GM18507 (cell line): ENCODE results near the gene ZBTB46.

Experiments
- DNase-seq: peaks from one replicate; pipeline ENCODE4 v3.0.0; 2011; ENCODE audit warnings: low read depth; ENCODE audit not compliant: insufficient read length; ENCODE audit errors: extremely low spot score
- FAIRE-seq: peaks from 2 replicates; lab custom pipeline; 2011; peaks lifted over from hg19 to GRCh38; lab: Jason Lieb, UNC

The ZBTB46 gene

DNA sequence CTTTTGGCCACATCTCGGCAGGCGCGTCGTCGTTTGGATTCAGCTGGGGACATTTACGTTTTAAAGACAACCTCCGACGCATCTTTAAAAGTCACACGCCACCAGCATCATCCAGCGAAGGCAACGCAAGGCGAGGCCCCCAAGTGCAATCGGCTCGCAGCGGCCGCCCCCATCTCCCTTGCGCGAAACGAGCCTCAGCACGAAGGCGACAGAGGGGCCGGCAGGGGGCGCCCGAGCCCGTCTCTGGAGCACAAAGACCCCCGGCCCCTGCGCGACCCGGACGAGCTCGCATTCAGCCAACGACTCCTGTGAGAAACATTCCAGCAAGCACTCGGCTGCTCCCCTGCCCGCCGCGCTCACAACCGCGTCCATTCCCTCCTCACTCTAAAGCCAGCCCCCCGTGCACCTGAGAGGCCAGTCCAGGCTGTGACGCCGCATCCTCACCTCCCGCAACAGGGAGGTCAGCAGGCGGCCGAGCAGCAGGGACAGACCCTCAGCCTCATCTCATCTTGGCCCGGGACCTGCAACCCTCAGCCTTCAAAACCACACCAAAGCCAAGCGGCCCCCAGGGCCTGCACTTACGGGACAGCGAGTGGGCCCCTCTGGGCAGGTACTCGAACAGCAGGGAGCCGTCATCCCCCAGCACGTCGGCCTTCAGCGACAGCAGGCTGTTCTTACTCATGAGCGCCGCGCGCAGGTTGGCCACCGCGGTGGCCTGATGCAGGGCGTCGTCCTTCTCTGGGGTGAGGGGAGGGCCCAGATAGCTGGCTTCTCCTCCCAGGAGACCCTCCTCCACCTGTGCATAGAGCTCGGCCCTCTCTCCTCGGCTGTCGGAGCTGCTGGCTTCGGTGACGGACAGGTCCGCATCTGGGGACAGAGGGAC, 55.7 kb downstream of the ZBTB46 start:
- DNase-seq (no peak), FAIRE-seq (no peak)

DNA sequence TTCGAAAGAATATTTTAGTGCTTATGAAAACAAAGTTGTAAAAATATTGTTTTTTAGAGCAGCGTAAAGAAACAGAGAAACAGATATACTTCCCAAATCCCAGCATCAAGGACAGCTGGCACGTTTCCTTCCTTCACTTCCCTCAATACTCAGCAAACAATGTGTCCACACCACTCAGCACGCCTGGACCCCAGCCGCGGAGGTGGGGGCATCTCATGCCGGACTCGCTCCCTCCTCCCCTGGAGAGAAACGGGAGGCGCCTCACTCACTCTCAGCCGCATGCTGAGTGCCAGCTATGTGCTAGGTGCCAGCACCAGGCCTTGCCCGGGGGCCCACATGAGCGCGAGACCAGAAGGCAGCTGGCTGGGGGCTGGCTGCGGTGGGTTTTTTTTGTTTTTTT, 56.8 kb downstream of the ZBTB46 start:
- FAIRE-seq (no peak), DNase-seq (no peak)

DNA sequence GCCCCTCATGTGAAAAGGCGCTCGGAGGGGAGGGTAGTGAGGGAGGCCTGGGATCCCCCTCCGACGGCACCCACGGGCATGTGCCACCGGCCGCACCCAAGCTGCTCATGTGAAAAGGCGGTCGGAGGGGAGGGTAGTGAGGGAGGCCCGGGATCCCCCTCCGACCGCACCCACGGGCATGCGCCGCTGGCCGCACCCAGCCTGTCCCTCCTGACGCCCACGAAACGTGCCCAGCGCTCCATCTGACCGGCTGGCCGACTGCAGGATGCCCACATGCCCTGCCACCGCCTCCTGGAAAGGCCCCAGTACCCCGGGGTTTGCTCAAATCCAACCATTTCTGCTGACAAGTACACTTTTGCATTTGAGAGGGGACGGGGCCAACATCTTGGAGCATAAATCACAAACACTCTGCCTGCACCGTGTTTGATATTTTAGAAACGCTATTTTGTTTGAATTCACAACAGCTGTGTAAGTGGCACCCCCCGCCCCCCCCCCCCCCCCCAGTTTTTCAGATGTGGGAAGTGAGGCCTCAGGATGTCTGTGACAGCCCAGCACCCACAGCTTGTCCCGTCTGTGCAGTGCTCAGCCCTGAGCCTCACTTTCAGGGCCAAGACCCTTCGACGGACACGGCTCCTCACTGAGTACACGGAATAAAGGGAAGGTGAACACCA, 57.4 kb downstream of the ZBTB46 start:
- DNase-seq: no peak
- FAIRE-seq: no peak

DNA sequence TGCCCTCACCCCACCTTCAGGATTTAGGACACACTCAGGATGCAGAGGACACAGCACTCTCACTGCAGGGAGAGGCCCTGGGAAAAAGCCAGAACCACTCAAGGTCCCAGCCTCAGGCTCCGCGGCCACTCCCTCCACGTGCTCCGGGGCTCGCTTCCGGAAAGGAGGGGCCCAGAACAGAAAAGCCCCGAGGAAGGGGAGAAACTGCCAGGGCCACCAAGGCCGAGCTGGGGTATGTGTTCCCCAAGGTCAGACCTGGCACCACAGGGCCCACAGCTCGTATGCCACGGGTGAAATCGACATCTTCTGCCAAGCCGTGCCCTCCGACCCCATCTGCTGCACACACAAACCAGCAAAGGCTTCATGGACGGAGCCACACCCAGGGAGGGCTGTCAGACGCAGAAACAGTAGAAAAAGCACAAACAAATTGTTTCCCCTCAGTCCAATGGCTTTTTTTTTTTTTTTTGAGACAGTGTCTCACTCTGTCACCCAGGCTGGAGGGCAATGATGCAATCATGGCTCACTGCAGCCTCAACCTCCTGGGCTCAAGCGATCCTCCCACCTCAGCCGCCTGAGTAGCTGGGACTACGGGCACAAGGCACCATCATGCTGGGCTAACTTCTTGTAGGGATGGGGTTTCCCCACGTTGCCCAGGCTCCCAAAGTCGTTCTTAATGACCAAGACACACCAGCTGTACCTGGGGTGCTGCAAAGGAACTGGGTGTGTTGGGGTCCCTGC, 58.1 kb downstream of the ZBTB46 start:
- FAIRE-seq: no peak
- DNase-seq: no peak

DNA sequence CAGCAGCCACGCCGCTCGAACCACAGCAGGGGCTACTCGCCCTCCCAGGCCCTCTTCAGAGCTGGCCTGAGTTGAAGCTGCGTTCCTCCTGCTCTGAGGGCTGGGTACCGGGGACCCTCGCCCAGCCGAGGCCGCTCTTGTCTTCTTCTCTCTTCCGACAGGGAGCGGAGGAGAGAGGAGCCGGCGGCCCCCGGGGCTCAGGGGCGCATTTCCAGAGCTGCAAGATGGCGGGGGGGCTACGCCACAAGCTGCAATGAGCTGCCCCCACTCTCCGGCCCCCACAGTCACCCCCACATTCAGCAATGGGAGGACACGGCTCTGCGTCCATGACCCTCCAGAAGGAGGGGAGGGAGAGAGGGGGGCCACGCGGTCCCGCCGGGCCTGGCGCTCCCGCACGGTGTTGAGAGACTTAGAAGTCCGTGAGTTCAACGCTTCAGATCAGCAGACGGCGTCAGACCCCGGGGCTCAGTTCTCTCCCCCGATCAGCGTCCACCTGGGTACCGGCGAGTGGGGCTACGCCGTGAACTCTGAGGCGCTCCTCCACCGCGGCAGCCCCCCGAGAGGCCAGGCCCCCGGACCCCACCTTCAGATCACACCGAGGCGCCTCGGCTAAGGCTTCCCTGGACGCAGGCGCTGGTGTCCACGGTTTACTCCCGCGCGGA, 59.9 kb downstream of the ZBTB46 start:
- DNase-seq (no peak), FAIRE-seq (no peak)

DNA sequence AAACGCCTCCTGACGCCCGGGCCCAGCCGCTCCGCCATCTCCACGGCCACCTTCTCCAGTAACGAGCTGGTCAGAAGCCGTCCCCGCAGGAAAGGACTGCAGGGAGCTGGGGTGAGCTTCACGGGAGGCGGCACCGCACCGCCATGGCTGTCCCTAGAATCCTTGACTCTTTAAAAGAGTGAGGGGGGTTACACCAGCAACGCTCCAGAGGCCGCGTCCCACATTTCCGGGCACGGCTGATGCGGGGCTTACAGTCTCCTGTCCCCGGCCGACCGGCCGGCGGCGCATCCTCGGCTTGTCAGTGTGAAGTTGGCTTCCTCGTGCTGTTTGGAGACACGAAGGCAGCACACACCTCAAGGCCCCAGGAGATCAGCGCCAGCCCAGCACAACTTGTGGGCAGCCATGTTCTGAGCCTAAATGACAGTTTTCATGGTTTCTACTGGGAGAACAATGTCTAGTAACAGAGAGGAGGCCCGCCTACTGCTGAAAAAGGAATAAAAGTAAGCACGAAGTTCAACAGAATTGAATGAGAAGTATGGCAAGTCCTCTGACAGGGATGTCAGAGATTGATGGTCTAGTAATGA, 61.1 kb downstream of the ZBTB46 start:
- FAIRE-seq (no peak), DNase-seq (no peak)

DNA sequence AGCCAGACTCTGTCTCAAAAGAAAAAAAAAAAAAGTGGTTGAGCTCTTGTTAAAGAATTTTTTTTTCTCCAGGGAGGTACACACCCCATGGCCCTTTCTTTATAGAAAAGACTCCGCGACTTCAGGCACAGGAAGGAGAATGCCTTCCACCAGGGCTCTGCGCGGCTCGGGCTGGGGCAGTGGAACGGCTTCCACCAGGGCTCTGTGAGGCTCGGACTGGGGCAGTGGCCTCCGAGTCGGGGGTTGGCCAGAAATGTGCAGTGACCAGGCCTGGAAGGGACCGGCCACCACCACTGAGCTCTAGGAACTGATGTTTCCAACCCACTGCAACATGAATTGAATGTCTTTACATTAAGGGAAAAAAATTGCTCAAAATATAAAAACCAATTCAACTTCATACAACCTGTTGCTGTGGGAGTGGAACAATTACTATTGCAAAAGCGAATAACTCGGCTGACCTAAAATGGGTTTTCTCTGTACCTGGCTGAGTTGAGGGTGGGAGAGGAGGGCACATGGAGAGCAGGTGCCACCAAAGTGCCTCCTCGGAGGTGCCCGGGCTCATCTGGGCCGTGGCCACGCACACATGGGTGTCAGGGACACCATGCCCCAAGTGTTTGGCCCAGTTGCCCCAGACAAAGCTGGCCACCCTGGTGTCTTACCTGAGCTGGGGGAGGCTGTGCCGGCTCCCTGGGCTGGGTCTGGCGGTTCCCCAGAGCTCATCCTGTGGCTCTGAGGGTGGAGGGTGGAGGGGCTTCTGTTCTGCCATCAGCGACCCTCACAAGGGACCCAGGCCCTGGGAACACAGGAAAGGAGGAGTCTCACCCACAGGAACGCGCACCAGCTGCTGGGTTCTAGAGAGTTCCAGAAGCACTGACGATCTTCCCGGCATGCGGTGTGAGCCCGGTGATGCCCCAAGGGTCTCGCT, 62.2 kb downstream of the ZBTB46 start:
- FAIRE-seq (no peak), DNase-seq (no peak)

DNA sequence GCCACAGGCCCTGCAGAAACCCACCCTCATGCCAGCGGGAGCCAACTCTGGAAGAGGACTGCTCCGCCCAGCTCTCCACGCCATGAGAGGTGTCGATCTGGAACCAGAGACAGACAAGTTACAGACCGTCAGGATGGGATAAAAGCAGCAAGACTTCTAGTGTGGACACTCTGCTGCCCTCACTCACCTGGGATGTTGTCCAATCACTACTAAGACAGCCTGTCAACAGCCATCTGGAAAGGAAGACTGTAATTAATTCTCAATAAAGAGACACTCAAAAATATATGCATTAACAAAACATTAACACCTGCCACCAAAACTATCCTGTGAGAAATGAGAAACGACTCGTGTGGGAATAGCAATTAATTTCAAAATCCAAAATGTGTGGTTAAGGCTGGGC, 63.2 kb downstream of the ZBTB46 start:
- FAIRE-seq (no peak), DNase-seq (no peak)

DNA sequence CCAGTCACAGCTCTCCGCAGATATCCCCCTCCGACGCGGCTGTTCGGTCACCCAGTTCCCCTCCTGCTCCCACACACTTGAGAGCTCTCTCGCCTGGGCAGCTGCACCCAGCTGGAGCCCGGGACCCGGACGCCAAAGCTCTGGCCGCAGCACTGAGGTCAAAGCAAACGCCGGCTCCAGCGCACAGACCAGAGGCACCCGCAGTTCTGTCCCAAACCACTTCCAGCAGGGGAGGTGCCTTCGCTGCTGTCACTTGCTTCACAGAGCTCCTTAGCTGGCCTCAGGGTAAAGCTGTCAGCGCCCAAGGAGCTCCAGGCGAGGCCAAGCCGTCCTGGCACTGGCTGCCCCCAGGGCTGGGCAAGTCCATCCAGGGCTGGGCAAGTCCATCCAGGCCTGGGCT, 63.6 kb downstream of the ZBTB46 start:
- no peak for DNase-seq
- FAIRE-seq: no peak

DNA sequence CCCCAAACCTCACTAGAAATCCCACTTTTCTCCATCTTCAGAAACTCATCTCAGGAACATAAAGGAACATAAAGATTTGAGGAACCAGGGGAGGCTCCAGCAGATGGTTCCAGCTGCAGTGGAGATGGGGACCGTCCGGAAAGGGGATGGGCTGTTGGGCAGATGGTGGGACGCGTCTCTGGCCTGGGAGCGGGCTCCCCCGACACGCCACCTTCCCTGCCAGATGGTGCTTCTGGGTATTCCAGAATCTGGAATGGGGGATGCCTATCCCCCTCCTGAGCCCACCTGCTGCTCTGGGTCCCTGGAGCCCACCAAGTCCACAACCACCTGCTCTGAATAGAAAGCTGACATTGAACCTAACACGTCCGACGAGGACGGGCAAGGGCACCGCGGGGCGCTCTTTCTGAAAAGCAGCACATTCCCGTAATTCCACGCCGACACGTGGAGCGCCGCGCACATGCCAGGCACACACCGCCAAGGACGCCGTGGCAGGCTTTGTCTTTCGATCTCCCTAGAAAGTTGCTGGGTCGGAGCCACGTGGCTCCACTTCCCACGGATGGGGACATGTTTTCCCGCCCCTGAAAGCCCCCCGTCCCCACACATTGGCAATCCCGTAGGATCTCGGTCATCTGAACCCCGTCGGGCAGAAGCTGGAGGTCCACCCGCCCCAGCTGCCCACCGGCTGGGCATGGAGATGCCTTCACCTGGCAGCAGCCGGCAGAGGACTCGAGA, 64.2 kb downstream of the ZBTB46 start:
- DNase-seq: no peak
- no peak for FAIRE-seq

DNA sequence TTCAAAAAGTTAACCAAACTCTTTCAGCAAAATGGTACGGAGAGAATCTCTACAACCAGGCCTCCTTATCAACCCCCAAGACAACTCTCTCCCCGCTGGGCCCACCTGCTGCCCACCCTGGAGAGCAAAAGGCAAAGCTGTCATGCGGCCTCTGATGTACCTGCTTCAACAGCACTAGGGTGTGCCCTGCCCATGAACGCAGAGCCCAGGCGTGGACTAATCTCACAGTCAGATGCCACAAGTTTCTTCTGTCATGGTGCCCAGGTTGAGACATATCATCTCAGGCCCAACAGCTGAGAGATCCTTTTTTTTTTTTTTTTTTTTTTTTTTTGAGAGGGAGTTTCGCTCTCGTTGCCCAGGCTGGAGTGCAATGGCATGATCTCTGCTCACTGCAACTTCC, 65.2 kb downstream of the ZBTB46 start:
- DNase-seq (no peak), FAIRE-seq (no peak)

DNA sequence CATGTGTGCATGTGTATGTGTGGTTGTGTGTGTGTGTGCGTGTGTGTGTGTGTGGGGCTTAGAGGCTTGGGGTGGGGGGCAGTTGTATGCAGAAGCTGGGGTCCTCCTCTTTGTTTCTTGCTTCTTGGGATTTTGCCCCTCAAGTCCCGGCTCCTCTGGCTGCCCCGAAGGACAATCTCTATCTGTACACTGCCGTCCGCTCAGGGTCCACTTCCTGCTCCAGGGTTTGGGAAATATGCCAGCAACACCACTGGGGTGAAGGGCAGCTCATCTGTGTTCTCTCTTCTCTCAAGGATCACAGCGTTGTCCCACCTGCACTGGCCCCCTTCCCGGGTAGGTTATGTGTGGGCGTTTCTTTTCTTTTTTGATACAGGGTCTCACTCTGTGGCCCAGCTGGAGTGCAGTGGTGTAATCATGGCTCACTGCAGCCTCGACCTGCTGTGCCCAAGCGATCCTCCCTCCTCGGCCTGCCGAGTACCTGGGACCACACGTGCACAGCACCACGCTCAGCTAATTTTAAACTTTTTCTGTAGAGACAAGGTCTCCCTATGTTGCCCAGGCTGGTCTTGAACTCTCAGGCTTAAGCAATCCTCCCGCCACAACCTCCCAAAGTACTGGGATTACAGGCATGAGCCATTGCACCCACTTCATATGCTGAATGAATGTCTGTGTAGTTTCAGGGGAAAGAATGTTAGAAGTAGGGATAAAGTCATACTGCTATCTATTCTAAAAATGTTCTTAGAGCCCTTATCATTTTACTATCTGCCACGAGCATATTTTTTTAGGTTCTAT, 65.8 kb downstream of the ZBTB46 start:
- FAIRE-seq (no peak), DNase-seq (no peak)

DNA sequence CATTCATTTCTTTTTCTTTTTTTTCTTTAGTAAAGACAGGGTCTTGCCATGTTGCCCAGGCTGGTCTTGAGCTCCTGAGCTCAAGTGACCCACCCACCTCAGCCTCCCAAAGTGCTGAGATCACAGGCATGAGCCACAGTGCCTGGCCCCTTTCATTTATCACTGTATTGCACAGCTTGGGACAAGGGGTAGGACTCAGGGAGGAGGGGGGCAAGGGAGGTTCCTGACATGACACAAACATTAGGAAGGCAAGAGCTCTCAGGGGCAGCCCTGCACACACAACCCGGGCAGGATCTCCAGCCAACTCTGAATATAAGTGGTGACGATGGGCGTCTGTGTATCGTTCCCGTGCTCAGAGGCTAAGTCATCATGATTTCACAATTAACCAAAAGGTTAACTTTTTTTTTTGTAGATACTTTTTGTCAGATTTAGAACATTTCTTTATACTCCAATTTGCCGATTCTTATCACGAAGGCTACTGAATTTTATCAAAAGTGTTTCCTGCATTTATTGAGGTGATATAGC, 71.6 kb downstream of the ZBTB46 start:
- FAIRE-seq: no peak
- no peak for DNase-seq

DNA sequence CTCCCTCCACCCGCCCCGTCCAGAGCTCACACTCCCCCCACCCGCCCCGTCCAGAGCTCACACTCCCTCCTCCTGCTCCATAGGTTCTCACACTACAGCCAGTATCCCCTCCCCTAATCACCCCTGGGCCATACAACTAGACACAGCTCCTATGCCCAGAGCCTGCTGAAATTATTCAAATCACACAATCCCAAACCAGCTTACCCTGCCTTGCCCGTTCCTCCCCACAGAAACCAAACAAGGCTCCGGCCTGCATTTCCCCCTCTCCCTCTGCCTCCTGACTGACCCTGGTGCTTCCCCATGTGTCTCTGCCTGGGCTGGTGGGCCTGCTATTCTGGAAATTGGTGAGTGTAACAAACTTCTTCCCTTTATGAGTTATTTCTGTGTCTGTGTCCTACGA, 72.9 kb downstream of the ZBTB46 start:
- DNase-seq (no peak), FAIRE-seq (no peak)

DNA sequence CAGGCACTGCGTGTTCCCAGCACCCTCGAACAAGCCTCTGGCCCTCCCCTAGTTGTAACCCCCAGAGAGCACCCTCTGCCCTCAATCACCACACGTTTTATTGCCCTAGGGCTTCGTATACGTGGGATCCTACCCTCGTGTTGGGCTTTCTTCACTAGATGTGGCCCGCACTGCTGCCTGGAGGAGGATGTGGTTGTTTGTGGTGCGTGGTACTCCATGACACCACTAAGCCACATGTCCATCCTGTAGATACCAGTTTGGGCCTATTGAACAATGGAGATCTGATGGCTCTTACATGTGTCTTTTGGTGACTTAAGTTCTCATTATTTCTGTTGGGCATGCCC, 74.4 kb downstream of the ZBTB46 start:
- no peak for FAIRE-seq

DNA sequence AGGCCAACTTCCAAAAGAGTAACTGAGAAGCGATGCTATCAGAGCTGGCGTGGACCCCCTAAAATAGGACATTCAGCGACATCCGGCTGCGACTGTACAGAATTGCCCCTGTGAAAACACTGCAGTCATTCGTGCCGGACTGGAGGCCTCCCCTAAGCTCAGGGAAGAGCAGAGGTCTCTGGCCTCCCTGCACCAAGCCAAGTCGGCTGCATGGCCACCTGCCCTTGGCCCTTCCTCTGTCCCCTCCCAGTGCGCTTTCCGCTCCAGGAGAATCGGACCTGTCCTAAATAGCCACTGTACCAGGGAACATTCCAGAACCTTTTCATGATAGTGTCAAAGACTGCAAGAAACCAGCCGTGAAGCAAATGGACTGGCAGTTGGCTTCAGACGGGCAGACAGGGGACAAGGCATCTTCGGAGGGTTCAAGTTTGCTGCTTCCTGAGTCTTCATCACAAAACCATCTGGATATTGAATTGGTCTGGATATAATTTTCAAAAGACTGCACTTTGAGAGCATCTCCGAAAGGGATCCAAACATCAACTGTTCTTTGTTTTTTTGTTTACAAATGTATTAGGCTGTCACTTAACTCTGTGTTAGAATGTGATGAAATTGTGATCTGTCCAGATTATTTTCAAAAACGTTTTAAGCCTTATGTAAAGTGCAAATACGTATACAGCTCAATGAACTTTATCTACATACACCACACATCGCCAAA, 75.0 kb downstream of the ZBTB46 start:
- DNase-seq (no peak), FAIRE-seq (no peak)

More for the DNA sequence above, 74.4 kb downstream of the ZBTB46 start:
- DNase-seq: no peak
